B cell (primary cell): ENCODE results near the gene CLDN4.

ENCODE experiments used
- CTCF ChIP-seq: fragments of 200-600 bp; IDR thresholded peaks from one replicate; pipeline ENCODE4 v1.8.0; 2022; ENCODE audit warnings: antibody characterized with exemption, mild to moderate bottlenecking
- EZH2 ChIP-seq: IDR thresholded peaks from 2 replicates; pipeline ENCODE4 v1.6.1; 2012; ENCODE audit warnings: borderline replicate concordance, low read depth, mild to moderate bottlenecking, moderate library complexity, low read length; ENCODE audit not compliant: insufficient read depth, poor library complexity, severe bottlenecking

- no peak for TF ChIP-seq CTCF
- TF ChIP-seq EZH2: no peak
These were observed 2.5 kb upstream of the CLDN4 start for GRCh38 chr7:73828107-73828803.
